ENCODE measurements around the gene DNAH3.
"Not testable (repeated sequence)": the region's sequence is repeated elsewhere in the genome, so short reads cannot be mapped to it uniquely, and the experiment has no call there.

Gene DNAH3

DNA sequence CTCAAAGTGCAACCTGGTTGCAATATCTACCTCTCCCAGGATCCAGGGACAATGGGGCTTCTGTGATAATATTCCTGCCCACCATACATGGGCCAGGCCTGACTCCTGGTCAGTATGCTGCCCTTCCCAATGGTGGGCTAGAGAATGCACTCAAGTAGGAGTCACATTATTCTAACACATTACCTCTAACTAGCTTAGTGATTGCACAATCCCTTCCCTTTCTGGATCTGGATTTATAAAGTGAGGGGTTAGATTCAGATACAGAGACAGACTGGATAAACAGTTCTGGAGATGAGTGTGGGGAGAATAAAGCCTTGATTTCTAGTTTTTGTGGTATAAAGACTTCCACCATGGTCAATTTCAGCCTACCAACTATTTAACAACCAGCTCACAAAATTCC is 217.1 kb downstream of the DNAH3 start:
- Histone ChIP-seq H3K79me2 (ENCODE audit: insufficient read depth, low read length) (no peaks in the 10 kb centered on the region), H3K9ac (ENCODE audit: low read depth, low read length, poor library complexity, severe bottlenecking) (no peak overlapping the region), H3K4me3 (ENCODE audit: low read length, poor library complexity, severe bottlenecking) (no peak overlapping the region), H3K9me3 (ENCODE audit: insufficient read depth, low read depth, low read length) (no peaks in the 10 kb centered on the region), H3K9me2 (replicated peaks; ENCODE audit: low read depth, low read length) (no peaks in the 10 kb centered on the region), H2AFZ (ENCODE audit: low read length) (no peak overlapping the region), H3K4me2 (ENCODE audit: low read depth, low read length, poor library complexity, severe bottlenecking) (no peak overlapping the region), H3F3A (ENCODE audit: low read depth) (no peaks in the 10 kb centered on the region), H4K20me1 (ENCODE audit: insufficient read depth, low read length, poor library complexity, severe bottlenecking) (no peaks in the 10 kb centered on the region), H3K36me3 (ENCODE audit: insufficient read depth, low read length) (no peaks in the 10 kb centered on the region), H3K27me3 (ENCODE audit: insufficient read depth, low read length, poor library complexity, severe bottlenecking) (no peaks in the 10 kb centered on the region), H3K4me1 (ENCODE audit: insufficient read depth, low read length, poor library complexity, severe bottlenecking) (no peaks in the 10 kb centered on the region)
- TF ChIP-seq CTCF (conservative IDR thresholded peaks at IDR 0.05; ENCODE audit: low read length) (no peak), EZH2phosphoT487 (IDR thresholded peaks at IDR 0.05; ENCODE audit: borderline replicate concordance) (no peak)

DNA sequence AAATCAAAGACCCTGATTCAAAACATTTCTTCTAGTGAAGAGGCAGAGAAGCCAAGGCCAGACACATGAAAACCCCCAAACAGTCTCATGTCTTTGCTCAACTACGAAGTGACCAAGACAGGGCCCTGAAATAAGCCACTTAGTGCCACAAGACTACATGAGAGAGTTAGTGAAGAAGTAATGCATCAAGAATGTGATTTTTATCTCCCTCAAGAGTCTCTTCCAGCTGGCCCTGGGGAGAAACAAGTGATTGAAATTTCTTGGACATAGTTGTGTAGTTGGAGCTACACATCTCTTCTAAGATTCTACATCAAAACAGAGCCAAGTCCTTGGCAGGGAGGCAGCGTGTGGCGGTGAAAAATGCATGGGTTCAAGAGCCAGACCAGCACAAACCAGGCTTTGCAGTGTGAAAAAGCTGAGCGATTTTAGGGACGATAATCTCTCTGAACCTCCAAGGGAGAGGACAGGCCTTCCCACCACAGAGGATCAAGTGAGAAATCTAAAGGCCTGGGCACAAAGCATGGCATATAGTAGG is 219.5 kb downstream of the DNAH3 start:
- H4K20me1 ChIP-seq (ENCODE audit: insufficient read depth, low read length, poor library complexity, severe bottlenecking): no peaks in the 10 kb centered on the region
- no peaks in the 10 kb centered on the region for H3K4me1 ChIP-seq (ENCODE audit: insufficient read depth, low read length, poor library complexity, severe bottlenecking)
- H3K4me3 ChIP-seq (ENCODE audit: low read length, poor library complexity, severe bottlenecking): no peak overlapping the region
- no peak overlapping the region for H2AFZ ChIP-seq (ENCODE audit: low read length)
- H3K27me3 ChIP-seq (ENCODE audit: insufficient read depth, low read length, poor library complexity, severe bottlenecking): no peaks in the 10 kb centered on the region
- no peak for TF ChIP-seq EZH2phosphoT487 (IDR thresholded peaks at IDR 0.05; ENCODE audit: borderline replicate concordance)
- TF ChIP-seq CTCF (conservative IDR thresholded peaks at IDR 0.05; ENCODE audit: low read length): no peak
- H3K79me2 ChIP-seq (ENCODE audit: insufficient read depth, low read length): no peaks in the 10 kb centered on the region
- no peaks in the 10 kb centered on the region for H3K9me3 ChIP-seq (ENCODE audit: insufficient read depth, low read depth, low read length)
- no peaks in the 10 kb centered on the region for H3F3A ChIP-seq (ENCODE audit: low read depth)
- no peak overlapping the region for H3K9ac ChIP-seq (ENCODE audit: low read depth, low read length, poor library complexity, severe bottlenecking)
- H3K9me2 ChIP-seq (replicated peaks; ENCODE audit: low read depth, low read length): no peaks in the 10 kb centered on the region
- no peaks in the 10 kb centered on the region for H3K36me3 ChIP-seq (ENCODE audit: insufficient read depth, low read length)
- H3K4me2 ChIP-seq (ENCODE audit: low read depth, low read length, poor library complexity, severe bottlenecking): no peak overlapping the region

GRCh38 chr16:20930365-20930690 is 220.3 kb downstream of the DNAH3 start:
- Histone ChIP-seq H3K79me2 (ENCODE audit: insufficient read depth, low read length) (no peaks in the 10 kb centered on the region), H3K4me2 (ENCODE audit: low read depth, low read length, poor library complexity, severe bottlenecking) (no peak overlapping the region), H3K27me3 (ENCODE audit: insufficient read depth, low read length, poor library complexity, severe bottlenecking) (no peaks in the 10 kb centered on the region), H2AFZ (ENCODE audit: low read length) (no peak overlapping the region), H4K20me1 (ENCODE audit: insufficient read depth, low read length, poor library complexity, severe bottlenecking) (no peaks in the 10 kb centered on the region), H3K36me3 (ENCODE audit: insufficient read depth, low read length) (peaks cover 3% of the 10 kb centered on the region; the same call in 1 of the 2 replicates), H3K4me1 (ENCODE audit: insufficient read depth, low read length, poor library complexity, severe bottlenecking) (no peaks in the 10 kb centered on the region), H3K9me2 (replicated peaks; ENCODE audit: low read depth, low read length) (no peaks in the 10 kb centered on the region), H3F3A (ENCODE audit: low read depth) (no peaks in the 10 kb centered on the region), H3K9ac (ENCODE audit: low read depth, low read length, poor library complexity, severe bottlenecking) (no peak overlapping the region), H3K9me3 (ENCODE audit: insufficient read depth, low read depth, low read length) (no peaks in the 10 kb centered on the region), H3K4me3 (ENCODE audit: low read length, poor library complexity, severe bottlenecking) (no peak overlapping the region)
- TF ChIP-seq CTCF (conservative IDR thresholded peaks at IDR 0.05; ENCODE audit: low read length) (no peak), EZH2phosphoT487 (IDR thresholded peaks at IDR 0.05; ENCODE audit: borderline replicate concordance) (no peak)

DNA sequence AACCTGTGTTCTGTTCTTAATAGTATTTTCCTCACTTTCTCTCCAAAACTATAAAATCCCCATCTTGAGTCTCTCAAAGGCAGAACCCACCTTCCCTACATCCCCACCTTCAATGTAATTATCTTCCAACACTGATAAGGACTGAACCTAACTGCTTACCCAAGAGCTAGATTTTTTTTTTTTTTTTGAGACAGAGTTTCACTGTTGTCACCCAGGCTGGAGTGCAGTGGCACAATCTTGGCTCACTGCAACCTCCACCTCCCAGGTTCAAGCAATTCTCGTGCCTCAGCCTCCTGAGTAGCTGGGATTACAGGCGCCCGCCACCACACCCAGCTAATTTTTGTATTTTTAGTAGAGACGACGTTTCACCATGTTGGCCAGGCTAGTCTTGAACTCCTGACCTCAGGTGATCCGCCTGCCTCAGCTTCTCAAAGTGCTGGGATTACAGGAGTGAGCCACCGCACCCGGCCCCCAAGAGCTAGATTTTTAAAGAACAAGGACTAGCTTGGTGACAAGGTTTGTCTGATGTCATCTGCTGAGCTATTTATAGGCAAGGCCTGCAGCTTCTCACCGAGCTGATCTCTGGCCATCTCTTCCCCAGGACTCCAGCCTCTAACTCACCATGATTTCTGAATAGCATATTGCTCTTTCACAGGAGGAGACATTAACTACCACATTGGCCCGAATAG is 220.8 kb downstream of the DNAH3 start:
- H4K20me1 ChIP-seq (ENCODE audit: insufficient read depth, low read length, poor library complexity, severe bottlenecking); H3F3A ChIP-seq (ENCODE audit: low read depth); H3K4me3 ChIP-seq (ENCODE audit: low read length, poor library complexity, severe bottlenecking); H3K9me3 ChIP-seq (ENCODE audit: insufficient read depth, low read depth, low read length); H3K36me3 ChIP-seq (ENCODE audit: insufficient read depth, low read length); H3K79me2 ChIP-seq (ENCODE audit: insufficient read depth, low read length); H3K9me2 ChIP-seq (replicated peaks; ENCODE audit: low read depth, low read length); H3K4me2 ChIP-seq (ENCODE audit: low read depth, low read length, poor library complexity, severe bottlenecking); H3K9ac ChIP-seq (ENCODE audit: low read depth, low read length, poor library complexity, severe bottlenecking); H2AFZ ChIP-seq (ENCODE audit: low read length); H3K4me1 ChIP-seq (ENCODE audit: insufficient read depth, low read length, poor library complexity, severe bottlenecking); H3K27me3 ChIP-seq (ENCODE audit: insufficient read depth, low read length, poor library complexity, severe bottlenecking): not testable (repeated sequence)

All from Loucy (cell line).